A673 (cell line): ENCODE measurements around the gene TRMO.

Experiments
- CTCF ChIP-seq: fragments of 300-800, 200-600 bp; sonication (generic); conservative IDR thresholded peaks from 2 replicates; pipeline ENCODE4 v1.5.1; 2017; ENCODE audit warnings: low read depth, mild to moderate bottlenecking, antibody characterized with exemption, low read length, moderate library complexity, mixed read lengths
- EZH2 ChIP-seq: fragments of 200-600 bp; sonication (generic); IDR thresholded peaks from 2 replicates; pipeline ENCODE4 v1.6.1; 2017; ENCODE audit warnings: borderline replicate concordance, low read depth, mild to moderate bottlenecking, mixed read lengths, antibody characterized with exemption, low read length; ENCODE audit not compliant: poor library complexity, severe bottlenecking

- TF ChIP-seq CTCF (no peak), EZH2 (no peak)
Measured at GRCh38 chr9:97958812-97959511, 36.7 kb upstream of the TRMO start.
